Measurements from ENCODE around the gene FBXL16.

FBXL16 gene

DNA sequence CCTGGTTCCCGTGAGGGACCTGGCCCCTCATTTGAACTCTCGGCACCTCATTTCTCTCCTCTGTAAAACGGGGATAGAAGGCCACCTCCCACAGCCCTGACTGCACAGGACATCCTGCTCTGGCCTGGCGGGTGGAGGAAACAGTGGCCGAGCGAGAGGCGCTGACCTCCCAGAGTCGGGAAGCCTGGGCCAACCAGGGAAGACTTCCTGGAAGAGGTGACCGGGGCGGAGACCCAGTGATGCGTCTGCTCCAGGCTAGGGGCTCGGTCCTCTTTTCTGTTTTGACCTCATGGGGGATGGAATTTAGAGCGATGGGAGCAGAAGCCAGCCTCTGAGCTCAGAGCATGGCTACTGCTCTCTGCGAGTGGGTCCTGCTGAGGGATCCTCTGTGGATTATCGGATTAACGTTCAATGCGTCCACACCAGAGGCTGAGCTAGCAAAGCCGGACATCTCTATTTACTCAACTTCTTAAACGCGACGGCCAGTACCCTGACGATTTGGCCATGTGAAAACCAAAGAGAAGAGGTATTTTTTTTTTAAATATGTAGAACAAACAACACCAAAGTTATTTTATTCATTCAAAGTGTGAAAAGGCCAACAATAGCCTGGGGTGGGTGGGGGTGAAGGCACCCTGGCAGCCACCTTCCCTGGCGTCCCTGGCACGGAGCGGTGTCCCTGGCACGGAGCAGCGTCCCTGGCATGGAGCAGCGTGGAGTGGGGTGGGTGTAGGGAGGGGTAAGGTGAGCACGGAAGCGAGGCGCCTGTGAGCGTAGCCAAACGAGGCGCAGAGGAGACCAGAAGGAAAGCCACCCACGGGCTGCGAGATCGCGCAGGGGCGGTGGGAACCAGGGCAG lies 45.8 kb upstream of the FBXL16 start:
- Histone ChIP-seq H3K79me2 (ENCODE audit: low read length) (no peaks in the 10 kb centered on the region), H3K9me2 (replicated peaks; ENCODE audit: insufficient read depth, low read length) (no peaks in the 10 kb centered on the region), H3K4me1 (ENCODE audit: low read length) (no peaks in the 10 kb centered on the region), H2AFZ (ENCODE audit: low read length) (no peak overlapping the region), H3K27ac (ENCODE audit: low read length) (no peak overlapping the region), H4K20me1 (ENCODE audit: insufficient read depth, low read length) (no peaks in the 10 kb centered on the region), H3F3A (ENCODE audit: insufficient read depth, low read length) (no peaks in the 10 kb centered on the region), H3K9ac (ENCODE audit: low read length) (no peak overlapping the region), H3K4me3 (ENCODE audit: low read length) (no peak overlapping the region), H3K36me3 (replicated peaks; ENCODE audit: insufficient read depth, low read length) (no peaks in the 10 kb centered on the region), H3K27me3 (replicated peaks; ENCODE audit: insufficient read depth, low read length) (peaks cover 95% of the 10 kb centered on the region), H3K9me3 (replicated peaks; ENCODE audit: insufficient read depth, low read length) (no peaks in the 10 kb centered on the region), H3K4me2 (ENCODE audit: low read depth, low read length) (no peak overlapping the region)
- no peak for TF ChIP-seq EZH2phosphoT487 (IDR thresholded peaks at IDR 0.05; ENCODE audit: low read length)
- TF ChIP-seq EZH2 (optimal IDR thresholded peaks at IDR 0.05; ENCODE audit: low read depth, low read length), result no peak
- TF ChIP-seq, protein P1, sequence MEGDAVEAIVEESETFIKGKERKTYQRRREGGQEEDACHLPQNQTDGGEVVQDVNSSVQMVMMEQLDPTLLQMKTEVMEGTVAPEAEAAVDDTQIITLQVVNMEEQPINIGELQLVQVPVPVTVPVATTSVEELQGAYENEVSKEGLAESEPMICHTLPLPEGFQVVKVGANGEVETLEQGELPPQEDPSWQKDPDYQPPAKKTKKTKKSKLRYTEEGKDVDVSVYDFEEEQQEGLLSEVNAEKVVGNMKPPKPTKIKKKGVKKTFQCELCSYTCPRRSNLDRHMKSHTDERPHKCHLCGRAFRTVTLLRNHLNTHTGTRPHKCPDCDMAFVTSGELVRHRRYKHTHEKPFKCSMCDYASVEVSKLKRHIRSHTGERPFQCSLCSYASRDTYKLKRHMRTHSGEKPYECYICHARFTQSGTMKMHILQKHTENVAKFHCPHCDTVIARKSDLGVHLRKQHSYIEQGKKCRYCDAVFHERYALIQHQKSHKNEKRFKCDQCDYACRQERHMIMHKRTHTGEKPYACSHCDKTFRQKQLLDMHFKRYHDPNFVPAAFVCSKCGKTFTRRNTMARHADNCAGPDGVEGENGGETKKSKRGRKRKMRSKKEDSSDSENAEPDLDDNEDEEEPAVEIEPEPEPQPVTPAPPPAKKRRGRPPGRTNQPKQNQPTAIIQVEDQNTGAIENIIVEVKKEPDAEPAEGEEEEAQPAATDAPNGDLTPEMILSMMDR (IDR thresholded peaks at IDR 0.05; ENCODE audit: low read length), result no peak
- DNase-seq, result no peak

DNA sequence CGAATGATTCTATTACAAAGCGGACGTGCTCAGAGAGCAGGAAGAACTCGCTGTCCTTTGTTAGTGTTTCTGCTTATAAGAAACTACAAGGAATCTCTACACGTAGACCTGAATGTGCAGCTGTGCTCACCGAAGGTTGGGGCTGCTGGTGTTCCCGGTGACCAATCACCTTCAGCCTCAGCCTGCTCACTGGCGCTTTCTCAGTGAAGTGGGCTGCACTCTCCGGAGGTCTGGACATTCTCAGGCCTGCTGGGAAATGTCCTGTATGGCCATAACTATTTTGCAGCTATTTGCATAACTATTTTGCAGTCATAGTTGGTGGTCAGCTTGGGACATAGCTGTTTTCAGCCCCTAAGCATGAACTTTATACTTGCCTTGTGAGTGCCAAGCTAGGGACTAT lies 44.9 kb upstream of the FBXL16 start:
- DNase-seq, result no peak
- no peaks in the 10 kb centered on the region for H3K9me2 ChIP-seq (replicated peaks; ENCODE audit: insufficient read depth, low read length)
- no peak overlapping the region for H2AFZ ChIP-seq (ENCODE audit: low read length)
- no peak overlapping the region for H3K4me3 ChIP-seq (ENCODE audit: low read length)
- TF ChIP-seq EZH2 (optimal IDR thresholded peaks at IDR 0.05; ENCODE audit: low read depth, low read length) (no peak), EZH2phosphoT487 (IDR thresholded peaks at IDR 0.05; ENCODE audit: low read length) (no peak)
- TF ChIP-seq, protein P1 (IDR thresholded peaks at IDR 0.05; ENCODE audit: low read length), result no peak
- H3K79me2 ChIP-seq (ENCODE audit: low read length), result no peaks in the 10 kb centered on the region
- no peak overlapping the region for H3K27ac ChIP-seq (ENCODE audit: low read length)
- H3K36me3 ChIP-seq (replicated peaks; ENCODE audit: insufficient read depth, low read length), result no peaks in the 10 kb centered on the region
- peaks cover 91% of the 10 kb centered on the region for H3K27me3 ChIP-seq (replicated peaks; ENCODE audit: insufficient read depth, low read length)
- H3K9me3 ChIP-seq (replicated peaks; ENCODE audit: insufficient read depth, low read length), result no peaks in the 10 kb centered on the region
- H4K20me1 ChIP-seq (ENCODE audit: insufficient read depth, low read length), result no peaks in the 10 kb centered on the region
- H3F3A ChIP-seq (ENCODE audit: insufficient read depth, low read length), result no peaks in the 10 kb centered on the region
- no peaks in the 10 kb centered on the region for H3K4me1 ChIP-seq (ENCODE audit: low read length)
- no peak overlapping the region for H3K9ac ChIP-seq (ENCODE audit: low read length)
- no peak overlapping the region for H3K4me2 ChIP-seq (ENCODE audit: low read depth, low read length)

DNA sequence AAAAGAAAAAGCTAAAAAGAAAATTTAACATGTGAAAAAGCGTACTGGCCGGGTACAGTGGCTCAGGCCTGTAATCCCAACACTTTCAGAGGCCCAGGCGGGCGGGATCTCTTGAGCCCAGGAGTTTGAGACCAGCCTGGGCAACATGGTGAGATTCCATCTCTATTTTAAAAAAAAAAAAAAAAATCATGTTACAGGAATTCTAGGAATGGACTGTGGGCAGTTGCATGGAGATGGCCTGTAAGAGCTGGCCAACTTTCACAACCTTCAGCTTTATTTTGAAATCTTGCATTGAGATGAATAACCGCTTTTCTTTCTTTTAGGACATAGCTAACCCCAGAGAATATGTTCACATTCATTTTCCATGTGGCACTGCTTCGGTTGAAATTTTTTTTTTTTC lies 43.4 kb upstream of the FBXL16 start:
- no peak for DNase-seq
- H2AFZ ChIP-seq (ENCODE audit: low read length), result no peak overlapping the region
- H3K27me3 ChIP-seq (replicated peaks; ENCODE audit: insufficient read depth, low read length), result peaks cover 81% of the 10 kb centered on the region
- no peak overlapping the region for H3K4me3 ChIP-seq (ENCODE audit: low read length)
- no peak overlapping the region for H3K4me2 ChIP-seq (ENCODE audit: low read depth, low read length)
- H3K4me1 ChIP-seq (ENCODE audit: low read length), result no peaks in the 10 kb centered on the region
- H3K36me3 ChIP-seq (replicated peaks; ENCODE audit: insufficient read depth, low read length), result no peaks in the 10 kb centered on the region
- H3K9me2 ChIP-seq (replicated peaks; ENCODE audit: insufficient read depth, low read length), result no peaks in the 10 kb centered on the region
- no peaks in the 10 kb centered on the region for H3K9me3 ChIP-seq (replicated peaks; ENCODE audit: insufficient read depth, low read length)
- no peaks in the 10 kb centered on the region for H3K79me2 ChIP-seq (ENCODE audit: low read length)
- H4K20me1 ChIP-seq (ENCODE audit: insufficient read depth, low read length), result no peaks in the 10 kb centered on the region
- H3K9ac ChIP-seq (ENCODE audit: low read length), result no peak overlapping the region
- H3F3A ChIP-seq (ENCODE audit: insufficient read depth, low read length), result no peaks in the 10 kb centered on the region
- TF ChIP-seq EZH2phosphoT487 (IDR thresholded peaks at IDR 0.05; ENCODE audit: low read length) (no peak), EZH2 (optimal IDR thresholded peaks at IDR 0.05; ENCODE audit: low read depth, low read length) (no peak)
- TF ChIP-seq, protein P1 (IDR thresholded peaks at IDR 0.05; ENCODE audit: low read length), result no peak
- H3K27ac ChIP-seq (ENCODE audit: low read length), result no peak overlapping the region
